PC-3 (cell line): ENCODE results near the gene WFDC11.
A peak's percentile ranks its signal among the peaks of the same experiment; 100 is the strongest.

Source experiments
- EZH2 ChIP-seq: fragments of 300-600 bp; sonication (generic); IDR thresholded peaks from one replicate; pipeline ENCODE4 v1.6.1; 2017; ENCODE audit warnings: antibody characterized with exemption, mild to moderate bottlenecking, low read length; ENCODE audit not compliant: unreplicated experiment
- TF ChIP-seq, protein P1 (sequence below): fragments of 300-600 bp; sonication (generic); conservative IDR thresholded peaks from 2 replicates; pipeline ENCODE4 v1.5.1; 2017; ENCODE audit warnings: antibody characterized with exemption, low read depth, mild to moderate bottlenecking, low read length

DNA sequence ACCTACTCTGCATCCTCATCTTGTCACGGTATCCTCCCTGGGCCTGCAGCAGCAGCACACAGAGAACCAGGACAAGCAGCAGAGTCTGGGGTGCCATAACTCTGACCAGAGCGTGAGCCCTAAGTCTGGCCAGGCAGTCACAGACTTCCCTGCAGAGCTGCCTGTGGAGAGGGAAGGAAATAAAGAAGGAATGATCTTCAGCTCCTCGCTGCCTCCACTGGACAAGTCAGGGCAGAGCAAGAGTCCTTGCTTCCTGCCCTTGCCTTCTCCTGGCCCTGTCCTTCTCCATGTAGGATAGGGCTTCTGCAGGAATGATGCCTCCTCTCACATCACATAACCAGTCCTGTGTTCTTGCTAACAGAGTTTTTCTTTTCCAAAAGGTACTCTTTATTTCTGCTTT lies 15.9 kb upstream of the WFDC11 start:
- TF ChIP-seq, protein P1, sequence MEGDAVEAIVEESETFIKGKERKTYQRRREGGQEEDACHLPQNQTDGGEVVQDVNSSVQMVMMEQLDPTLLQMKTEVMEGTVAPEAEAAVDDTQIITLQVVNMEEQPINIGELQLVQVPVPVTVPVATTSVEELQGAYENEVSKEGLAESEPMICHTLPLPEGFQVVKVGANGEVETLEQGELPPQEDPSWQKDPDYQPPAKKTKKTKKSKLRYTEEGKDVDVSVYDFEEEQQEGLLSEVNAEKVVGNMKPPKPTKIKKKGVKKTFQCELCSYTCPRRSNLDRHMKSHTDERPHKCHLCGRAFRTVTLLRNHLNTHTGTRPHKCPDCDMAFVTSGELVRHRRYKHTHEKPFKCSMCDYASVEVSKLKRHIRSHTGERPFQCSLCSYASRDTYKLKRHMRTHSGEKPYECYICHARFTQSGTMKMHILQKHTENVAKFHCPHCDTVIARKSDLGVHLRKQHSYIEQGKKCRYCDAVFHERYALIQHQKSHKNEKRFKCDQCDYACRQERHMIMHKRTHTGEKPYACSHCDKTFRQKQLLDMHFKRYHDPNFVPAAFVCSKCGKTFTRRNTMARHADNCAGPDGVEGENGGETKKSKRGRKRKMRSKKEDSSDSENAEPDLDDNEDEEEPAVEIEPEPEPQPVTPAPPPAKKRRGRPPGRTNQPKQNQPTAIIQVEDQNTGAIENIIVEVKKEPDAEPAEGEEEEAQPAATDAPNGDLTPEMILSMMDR = peak; percentile 35
- TF ChIP-seq EZH2 = no peak
